ENCODE results near the gene DNLZ.

Gene DNLZ

DNA sequence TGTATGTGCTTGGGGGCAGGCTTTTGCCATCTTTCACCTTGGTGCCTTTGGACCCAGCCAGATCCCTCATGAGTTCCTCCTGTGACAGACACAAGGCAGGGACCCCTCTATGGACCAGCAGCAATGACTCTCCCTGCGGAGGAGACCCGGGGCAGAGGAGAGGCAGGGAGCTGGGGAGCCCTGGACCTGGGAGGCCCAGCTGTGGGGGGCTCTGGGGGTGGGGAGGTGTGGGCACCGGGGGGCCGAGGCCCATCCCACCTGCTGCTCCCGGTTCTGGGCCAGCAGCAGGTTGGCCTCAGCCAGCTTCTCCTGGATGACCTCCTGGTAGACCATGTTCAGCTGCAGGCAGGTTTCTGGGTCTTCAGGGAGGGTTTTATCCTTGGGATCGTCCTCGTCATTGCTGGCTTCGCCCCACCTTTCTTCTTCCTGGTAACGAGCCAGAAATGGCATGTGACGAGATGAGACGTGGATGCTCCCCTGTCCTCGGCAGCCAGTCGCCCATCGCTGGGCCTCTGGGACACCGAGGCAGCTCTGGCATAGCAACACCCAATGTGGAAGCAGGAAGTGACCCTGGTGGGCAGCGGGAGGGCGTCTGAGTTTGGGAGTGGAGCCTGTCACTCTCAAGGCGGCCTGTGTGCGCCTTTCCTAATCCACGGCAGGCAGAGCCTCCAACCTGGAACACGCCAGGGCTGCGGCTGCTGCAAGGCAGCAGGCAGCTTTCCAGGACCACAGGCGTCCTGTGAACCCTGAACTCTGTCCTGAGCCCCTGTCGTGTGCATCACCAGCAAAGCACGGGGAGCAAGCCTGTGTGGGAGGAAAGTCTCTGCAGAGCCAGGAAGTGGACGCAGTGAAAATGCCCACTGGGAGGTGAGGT lies 32.0 kb upstream of the DNLZ start:
- no peak for DNase-seq

DNA sequence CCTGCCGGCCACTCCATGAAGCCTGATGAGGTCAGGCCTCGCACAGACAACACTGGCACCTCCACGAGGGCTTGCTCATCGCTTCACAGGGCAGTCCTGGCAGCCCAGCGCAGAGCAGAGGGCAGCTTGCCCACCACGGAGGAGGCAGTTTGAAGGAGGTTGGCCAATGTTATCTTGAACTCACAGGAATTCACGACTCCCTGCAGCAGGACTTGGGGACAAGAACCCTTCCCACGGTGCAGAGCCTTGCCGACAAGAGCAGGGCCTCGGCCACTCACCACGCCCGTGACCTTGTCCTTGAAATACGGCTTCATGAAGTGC lies 31.4 kb upstream of the DNLZ start:
- no peak for DNase-seq

DNA sequence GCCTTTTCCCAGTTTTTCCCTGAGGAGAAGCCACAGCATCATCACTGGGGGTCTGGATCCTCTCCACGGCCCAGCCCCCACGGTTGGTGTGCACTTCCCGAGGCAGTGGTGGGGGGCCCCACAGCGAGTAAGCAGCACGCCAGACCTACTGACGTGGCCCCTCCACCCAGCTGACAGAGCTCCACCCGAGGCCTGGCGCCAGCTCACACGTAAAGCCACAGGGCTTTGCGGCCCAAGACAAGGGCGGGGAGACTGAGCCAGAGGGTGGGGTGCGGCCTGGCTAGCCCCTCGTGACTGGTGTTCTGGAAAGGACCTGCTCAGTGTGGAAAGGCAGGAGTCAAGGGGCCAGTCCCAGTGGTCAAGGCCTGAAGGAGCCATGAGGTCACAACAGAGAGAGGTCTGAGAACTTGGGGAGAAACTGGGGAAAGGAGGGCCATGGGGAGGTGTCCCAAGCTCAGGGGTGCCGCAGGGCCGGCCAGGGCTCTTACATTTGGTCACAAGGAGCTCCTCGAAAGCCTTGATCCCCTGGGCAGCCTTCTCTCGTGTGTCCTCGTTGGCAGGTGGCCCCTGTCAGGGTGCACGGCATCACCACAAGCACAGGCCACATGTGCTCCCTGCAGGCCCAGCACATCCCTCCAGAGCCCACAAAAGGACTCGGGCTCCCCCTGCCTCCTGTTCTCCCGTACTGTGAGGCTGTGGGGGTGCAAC lies 30.9 kb upstream of the DNLZ start:
- DNase-seq = no peak

DNA sequence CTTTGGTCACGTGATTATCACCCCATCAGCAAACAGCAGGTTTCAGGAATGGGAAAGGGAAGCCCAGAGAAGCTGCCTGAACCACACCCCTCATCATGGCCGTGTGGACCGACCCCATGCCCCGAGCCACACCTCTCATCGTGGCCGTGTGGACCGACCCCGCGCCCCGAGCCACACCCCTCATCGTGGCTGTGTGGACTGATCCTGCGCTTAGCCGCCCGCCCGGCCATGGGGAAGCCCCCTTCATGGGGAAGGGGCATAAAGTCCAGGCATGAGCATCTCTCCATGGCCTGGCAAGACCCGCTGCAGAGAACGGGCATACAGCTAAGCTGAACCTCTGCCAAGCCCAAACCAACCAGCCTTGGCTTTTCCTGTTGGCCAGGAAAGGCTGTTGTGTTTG lies 30.0 kb upstream of the DNLZ start:
- DNase-seq = no peak

DNA sequence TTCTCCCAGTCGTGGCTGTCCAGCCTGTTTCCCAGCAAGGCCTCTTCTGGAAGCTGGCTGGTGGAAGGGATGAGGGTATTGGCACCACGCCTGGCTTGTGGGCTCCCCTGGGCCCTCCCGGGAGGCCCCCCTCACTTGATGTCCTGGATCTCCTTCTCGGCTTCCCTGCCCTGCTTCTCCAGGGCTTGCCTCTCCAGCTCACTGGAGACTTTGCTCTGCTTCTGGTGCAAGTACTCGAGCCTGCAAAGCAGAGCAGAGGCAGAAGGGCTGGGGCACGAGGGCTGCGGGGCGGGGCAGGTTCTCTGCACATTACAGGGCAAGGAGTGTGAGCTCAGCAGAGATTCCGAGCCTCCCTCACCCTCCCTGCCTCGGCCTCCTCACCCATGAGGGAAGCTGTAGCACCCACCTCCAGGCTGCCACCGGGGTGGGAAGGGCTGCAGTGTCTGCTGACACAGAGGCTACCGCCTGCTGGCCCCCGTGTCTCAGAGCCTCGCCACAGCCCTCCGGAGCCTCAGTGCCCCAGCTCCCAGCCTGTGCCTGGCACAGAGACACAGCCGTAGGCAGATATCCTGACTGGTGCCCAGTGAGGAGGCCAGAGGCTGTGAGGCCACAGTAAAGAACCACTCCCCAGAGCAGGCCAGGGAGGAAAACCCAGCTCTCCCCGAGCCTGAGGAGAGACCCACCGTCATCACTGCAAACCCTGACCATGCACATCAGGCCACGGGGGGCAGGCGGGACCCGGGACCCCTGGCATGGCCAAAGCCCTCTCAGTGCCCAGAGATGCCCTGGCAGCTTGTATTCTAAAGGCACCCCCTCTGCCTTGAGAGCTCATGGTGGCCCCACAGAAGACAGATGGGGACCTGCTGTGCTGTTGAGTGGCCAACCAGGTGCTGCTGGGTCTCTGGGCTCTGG lies 29.2 kb upstream of the DNLZ start:
- peak; percentile 47 for DNase-seq

DNA sequence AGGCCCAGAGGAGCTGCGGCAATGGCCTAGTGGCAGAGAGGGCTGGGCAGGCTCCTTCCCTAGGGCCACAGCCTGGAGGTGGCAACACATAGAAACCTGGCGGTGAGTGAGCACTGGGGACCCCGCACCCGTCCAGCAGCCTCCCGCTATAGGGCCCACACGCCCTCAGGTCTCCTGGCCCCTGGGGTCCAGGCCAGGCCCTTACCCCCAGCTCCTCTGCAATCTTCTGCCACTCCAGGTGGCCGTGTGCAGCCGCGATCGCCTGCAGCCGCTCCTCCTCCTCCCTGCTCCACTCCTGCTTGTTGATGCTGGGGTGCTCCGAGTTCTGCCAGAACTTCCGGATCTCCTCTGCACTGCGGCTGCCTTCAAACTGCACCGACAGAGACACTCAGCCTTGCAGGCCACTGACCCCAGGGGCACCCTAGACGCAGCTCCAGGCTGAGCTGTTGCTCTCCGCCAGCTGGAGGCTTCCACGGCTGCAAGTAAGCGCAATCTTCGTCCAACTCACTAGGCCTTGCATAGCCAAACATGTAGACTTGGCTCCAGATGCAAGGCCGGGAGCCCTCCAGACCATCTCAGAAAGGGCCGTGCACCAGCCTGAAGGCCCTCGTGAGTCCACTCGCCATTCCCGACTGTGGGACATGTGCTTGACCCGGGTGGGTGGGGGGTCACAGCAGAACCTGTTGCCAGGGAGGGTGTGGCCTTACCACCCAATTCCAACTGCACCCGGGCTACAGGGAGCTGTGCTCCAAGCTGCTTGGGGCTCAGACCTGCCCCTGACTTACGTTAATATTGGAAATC lies 28.4 kb upstream of the DNLZ start:
- DNase-seq = no peak

DNA sequence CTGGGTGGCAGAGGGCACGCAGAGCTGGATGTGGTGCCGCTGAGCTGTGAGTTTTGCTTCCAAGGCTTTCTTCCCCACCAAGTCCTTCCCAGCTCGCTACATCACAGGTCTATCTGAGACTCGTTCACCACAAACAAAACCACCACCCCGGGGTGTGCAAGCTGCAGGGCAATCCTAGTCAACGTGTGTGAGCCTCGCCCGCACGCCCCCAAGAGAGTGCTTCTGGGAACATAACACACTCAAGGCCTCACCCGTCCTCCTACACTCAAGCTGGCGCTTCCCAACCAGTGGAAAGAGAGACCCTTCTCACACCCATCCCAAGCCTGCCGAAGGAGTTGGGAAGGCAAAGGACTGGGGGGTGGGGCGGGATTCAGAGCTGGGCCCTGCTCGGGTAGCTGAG lies 25.9 kb upstream of the DNLZ start:
- no peak for DNase-seq

DNA sequence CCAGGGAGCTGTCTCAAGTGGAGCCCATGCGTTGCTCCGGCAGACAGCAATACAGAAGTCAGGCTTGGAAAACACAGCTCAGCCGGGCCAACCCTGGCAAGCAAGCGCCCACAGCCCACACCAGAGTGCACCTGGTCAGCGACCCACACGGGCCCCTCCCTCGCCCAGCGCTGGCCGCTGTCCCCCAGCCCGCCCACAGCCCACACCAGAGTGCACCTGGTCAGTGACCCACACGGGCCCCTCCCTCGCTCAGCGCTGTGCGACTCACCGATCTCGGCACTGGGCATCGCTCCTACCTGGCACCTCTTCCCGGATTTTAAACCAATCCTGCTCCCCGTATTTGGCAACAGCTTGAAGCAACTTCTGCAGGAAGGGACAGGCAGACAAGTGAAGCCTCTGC lies 23.7 kb upstream of the DNLZ start:
- DNase-seq = no peak

DNA sequence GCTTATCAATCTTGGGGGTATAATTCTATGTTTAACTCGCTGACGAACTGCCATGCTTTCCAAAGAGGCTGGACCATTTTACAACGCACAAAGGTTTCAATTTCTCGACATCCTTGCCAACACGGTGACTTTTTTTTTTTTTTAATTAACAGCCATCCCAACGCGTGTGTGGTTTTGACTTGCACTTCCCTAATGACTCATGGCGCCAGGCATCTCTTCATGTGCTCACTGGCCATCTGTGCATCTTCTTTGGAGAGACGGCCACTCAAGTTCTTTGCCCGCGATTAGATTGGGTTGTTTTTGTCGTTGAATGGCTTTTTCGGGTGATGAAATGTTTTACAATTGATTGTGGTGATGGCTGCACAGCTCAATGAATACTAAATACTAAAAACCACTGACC lies 22.5 kb upstream of the DNLZ start:
- no peak for DNase-seq

DNA sequence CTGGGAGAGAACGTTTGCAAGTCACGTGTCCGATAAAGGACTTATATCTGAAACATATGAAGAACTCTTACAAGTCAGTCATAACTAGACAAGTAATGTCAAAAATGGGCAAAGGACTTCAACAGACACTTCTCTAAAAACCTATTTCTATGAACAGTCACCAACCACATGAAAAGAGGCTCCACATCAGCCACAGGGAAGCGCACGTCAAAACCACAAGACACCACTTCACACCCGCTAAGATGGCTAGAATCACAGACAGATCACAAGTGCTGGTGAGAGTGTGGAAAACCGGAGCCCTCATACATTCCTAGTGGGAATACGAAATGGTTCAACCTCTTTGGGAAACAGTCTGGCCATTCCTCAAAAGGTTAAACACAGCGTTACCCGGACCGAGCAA lies 21.5 kb upstream of the DNLZ start:
- DNase-seq = no peak

DNA sequence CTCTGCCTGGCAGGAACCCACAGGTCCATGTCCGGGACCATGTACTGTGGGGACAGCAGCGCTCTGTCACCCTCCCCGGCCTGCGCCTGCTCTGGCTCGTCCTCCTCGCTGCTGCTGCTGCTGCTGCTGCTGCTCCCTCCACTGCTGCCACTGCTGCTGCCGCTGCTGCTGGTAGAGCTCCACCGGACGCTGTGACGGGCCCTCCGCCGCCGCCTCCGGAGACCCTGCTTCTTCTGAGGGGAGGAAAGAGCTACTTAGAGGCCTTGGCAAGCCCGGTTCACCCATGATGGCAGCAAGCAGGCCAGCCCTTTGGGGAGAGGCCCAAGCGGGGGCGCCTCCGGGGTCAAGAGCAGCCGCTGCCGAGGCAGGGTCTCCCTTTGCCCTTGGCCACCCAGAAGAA lies 19.9 kb upstream of the DNLZ start:
- DNase-seq = no peak

DNA sequence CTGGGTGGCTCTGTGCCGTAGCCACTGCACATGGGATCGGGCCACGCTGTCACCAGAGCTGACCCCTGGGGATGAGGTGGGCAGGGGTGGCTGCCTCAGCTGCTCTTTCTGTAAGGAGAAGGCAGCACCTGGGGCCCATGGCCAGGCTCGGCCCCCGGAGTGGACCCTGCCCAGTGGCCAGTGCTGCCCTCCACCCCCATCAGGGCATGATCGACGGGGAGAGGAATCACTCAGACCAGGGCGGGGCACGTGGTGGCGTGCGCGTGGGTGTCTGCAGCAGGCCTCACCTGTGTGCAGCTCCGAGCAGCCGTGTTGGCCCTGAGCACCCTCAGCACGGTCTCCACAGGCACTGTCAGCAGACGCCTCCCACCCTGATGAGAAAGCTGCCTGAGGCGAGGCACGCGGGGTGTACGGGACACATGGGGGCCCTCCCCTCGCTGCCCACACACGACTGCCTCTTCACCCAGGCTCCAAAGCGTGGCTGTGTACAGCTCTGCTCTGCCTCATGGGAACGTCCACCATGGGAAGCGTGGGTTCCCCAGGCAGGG lies 18.5 kb upstream of the DNLZ start:
- DNase-seq = no peak

DNA sequence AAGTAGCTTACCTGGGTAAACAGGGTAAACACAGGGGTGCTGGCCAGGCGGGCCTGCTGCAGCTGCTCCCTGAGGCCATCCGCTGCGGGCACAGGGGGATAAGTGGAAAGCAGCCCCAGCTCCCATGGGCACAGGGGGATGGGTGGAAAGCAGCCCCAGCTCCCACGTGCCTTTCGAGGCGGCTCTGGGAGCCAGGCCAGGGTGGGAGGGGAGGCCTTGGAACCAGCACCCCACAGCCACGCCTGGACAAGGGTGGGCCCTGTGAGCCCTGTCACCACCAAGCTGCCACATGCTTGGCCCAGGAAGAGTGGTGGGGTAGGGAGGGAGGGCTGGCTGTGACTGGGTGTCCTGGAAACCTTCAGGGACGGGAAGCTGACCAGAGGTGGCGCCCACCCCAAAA lies 17.8 kb upstream of the DNLZ start:
- no peak for DNase-seq

DNA sequence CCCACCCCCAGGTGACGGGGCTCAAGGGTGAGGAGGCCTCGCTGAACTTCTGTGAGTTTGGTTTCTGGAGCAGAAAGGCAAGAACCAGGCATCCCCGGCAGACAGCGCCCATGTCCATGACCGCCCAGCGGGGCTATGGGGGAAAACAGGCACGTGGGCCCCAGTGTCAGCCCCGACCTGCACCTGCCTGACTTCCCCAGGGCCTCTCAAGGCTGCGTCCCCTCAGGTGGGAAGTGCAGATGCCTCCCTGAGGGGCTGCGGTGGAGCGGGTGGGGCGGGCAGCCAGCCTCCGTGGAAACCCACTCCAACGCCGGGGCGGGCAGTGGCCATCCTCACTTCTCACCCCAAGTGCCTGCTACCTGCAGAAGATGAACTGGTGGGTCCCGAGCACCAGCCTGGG lies 16.8 kb upstream of the DNLZ start:
- DNase-seq = no peak

DNA sequence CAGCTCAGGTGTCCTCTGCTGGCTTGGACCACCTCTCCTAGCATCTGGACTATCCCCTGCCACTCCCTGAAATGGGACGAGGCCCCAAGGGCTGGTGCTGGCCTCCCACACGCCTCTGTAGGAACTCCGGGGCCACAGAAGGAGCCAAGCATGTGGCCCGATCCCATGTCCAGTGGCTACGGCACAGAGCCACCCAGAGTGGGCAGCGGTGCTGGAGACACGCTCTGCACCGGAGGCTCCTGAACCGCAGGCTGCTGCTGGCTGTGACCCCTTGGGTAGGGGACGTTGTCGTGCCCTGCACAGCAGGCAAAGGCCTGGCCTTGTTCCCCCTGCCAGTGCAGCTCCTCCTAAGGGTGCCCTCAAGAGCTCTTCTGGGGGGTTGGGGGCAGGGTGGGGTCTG lies 16.3 kb upstream of the DNLZ start:
- DNase-seq = no peak

DNA sequence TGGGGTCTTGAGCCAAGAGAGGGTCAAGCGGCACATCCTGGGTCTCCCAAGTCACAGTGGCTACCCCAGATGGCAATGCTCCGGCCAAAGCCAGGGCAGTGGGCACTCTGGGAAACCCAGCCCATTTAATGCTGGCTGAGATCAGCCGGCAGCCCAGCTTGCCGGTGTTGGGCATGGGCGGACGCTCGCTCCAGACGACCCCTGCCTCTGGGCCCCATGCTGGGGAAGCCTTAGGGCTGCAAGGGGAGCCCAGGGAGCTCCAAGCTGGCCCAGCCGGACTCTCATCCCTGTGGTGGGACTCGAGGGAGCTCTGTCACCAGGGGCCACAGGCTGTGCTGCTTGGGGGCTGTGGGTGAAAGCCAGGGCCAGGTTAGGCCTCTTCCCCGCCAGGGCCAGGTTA lies 15.9 kb upstream of the DNLZ start:
- no peak for DNase-seq

DNA sequence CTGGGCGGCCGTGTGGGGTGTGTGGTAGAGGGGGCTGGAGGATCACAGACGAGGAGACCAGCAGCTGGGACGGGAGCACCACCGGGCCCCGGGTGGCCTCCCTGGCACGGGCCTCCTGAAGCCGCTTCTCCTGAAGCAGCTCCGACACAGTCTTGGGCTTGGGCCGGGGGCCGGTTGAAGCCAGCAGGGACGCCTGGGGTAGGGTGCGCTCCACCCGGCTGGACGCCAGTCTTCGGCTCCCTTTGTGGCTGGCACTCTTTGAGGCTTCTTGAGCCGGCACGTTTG lies 15.4 kb upstream of the DNLZ start:
- no peak for DNase-seq

DNA sequence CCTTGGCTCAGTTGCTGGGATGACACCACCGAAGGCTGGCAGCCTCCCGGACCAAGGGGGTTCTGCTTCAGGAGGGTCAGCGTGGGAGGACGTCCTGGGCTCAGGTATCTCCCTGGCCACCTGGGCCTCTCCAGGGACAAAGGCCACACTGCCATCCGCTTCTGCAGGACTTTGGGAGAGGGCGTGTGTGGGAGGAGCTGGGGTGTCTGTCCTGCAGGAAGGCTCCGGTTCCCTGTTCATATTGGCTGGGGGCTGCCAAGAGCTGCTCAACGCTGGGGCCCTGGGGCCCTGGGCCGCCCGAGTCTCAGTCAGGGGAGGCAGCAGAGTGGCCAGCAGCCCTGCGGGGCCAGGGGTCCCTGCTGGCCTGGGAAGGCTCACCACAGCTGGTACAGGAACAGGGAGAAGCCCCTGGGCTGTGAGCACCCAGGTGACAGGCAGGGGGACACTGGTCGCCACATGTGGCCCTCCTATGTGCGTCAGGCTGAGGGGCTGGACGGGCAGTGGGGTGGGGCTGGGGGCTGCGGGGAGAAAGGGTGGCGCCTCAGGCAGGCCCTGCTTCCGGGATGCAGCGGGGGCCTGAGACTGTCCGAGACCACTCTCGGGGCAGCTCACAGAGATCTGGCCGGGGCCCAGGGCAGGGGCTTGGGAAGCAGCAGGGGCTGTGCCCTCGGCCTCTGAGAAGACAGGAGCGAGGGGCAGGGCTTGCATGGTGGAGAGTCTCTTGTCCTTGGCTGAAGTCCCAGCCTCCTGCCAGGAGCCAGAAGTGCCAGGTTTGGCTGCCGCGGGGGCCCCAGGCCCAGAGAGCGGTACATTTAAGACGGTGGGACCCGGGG lies 14.8 kb upstream of the DNLZ start:
- DNase-seq = no peak

DNA sequence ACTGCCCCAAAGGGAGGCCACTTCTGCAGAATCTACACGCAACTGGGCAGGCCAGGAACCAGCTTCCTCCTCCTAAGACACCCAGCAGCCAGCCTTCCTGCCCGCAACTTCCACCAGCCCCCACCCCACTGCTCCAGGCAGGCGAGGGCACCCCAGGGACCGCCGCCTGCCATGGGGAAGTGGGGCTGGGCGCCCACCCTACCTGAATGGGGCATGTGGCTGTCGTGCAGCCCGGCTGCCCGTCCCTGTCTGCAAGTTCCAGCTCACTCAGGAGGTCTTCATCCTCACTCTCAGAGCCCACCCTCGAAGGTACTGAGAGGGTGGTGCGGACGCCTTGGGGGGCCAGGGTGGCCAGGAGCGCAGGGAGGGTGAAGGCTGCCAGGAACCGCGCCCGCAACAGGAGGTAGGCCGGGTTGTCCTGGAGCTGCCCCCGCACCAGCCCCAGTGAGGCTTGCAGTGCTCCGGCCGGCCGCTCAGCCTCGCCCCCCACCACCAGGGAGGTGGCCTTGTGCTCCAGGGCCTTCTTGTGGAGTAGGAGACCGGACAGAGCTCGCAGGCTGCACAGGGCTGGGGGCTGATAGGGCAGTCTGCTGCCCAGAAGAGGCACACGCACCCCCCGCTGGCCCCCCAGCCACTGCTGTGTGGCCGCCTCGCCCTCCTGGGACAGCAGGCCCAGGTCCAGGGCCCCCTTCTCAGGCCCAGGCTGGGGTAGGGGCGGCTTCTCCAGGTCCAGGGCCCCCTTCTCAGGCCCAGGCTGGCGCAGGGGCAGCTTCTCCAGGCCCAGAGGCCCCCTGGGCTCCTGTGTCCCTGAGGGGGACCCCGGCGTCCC lies 14.0 kb upstream of the DNLZ start:
- DNase-seq = no peak

DNA sequence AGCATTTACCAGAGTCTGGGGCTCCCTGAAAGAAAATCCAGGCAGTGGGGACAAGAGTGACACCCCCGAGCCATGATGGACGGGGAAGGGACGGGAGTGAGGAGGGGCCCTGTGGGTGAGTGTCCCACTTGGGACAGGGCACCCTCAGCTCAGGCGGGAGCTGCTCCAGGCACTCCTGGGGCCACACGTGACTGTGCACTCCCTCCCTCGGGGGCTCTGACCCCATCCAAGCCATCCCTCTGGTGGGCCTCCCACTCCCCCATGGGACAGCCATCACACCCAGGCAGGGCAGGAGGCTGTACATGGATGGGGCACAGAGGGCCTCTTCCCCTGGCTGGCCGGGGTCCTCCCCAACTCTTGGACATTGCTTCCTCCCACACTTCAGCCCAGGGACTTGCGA lies 12.9 kb upstream of the DNLZ start:
- no peak for DNase-seq

DNA sequence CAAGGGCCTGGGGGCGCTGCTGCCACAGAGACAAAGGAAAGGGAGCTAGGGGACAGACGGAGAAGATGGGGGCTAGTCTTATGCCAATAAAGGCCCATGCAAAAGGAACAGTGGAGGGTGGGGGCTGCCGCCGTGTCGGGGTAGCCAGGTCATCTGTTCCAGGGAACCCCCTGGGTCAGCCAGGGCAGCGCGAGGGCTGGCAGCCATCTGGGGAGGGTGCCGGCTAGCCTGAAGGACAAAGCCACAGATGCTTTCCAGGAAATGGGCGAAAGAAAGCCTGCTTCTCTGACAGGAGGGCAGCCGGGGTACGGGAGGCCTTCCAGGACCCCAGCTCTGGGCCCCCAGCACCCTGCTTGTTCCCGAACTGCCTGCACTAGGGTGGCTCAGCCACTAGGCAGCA lies 11.6 kb upstream of the DNLZ start:
- DNase-seq = no peak

Data from femur (tissue), 1 donor.